K562 (cell line): ENCODE measurements around the gene PPM1L.

Experiments
- CTCF ChIP-seq, 3 experiments: IDR thresholded peaks in 2 of 3; conservative IDR thresholded peaks in 1 of 3; 2 replicates each; pipeline ENCODE4 v1.5.1; 2011 to 2012; ENCODE audit warnings: low read length in 3 of 3, mild to moderate bottlenecking in 3 of 3, control low read depth in 2 of 3, improper control_type of control experiment in 1 of 3, inconsistent platforms in 1 of 3, low read depth in 1 of 3, mixed read lengths in 1 of 3, moderate library complexity in 1 of 3; ENCODE audit not compliant: insufficient read depth in 2 of 3
- POLR2A ChIP-seq: fragments of 450-650 bp; conservative IDR thresholded peaks from 2 replicates; pipeline ENCODE4 v1.6.1; 2016
- SIN3B ChIP-seq: fragments of 450-650 bp; IDR thresholded peaks from 2 replicates; pipeline ENCODE4 v1.6.1; 2017; ENCODE audit warnings: low read depth, mild to moderate bottlenecking, moderate library complexity
- SMAD1 ChIP-seq: fragments of 150-350 bp; IDR thresholded peaks from 2 replicates; pipeline ENCODE4 v1.6.1; 2014; ENCODE audit warnings: low read length, low read depth; ENCODE audit not compliant: partially characterized antibody
- ZNF121 ChIP-seq: sonication (generic); formaldehyde crosslinking; conservative IDR thresholded peaks from 2 replicates; pipeline ENCODE4 v1.8.0; 2022; ENCODE audit warnings: missing genetic modification reagents
- ZNF699 ChIP-seq: fragments of 250-450 bp; sonication (Bioruptor Pico); IDR thresholded peaks from 2 replicates; pipeline ENCODE4 v1.8.0; 2021; ENCODE audit warnings: mild to moderate bottlenecking, moderate library complexity; ENCODE audit not compliant: insufficient replicate concordance

- no peak for TF ChIP-seq SMAD1
- TF ChIP-seq POLR2A: no peak
- TF ChIP-seq CTCF (IDR thresholded peaks at IDR 0.05 in 2 of 3, conservative IDR thresholded peaks at IDR 0.05 in 1 of 3; ENCODE audit: insufficient read depth in 2 of 3, low read depth in 1 of 3, low read length in 3 of 3): no peak
- TF ChIP-seq ZNF699 (CRISPR knock-in tag): no peak
- no peak for TF ChIP-seq SIN3B
- TF ChIP-seq ZNF121 (CRISPR knock-in tag): no peak
Measured at GRCh38 chr3:160987982-160988964, 232.2 kb downstream of the PPM1L start.
